HG02763 (cell line): Measurements from ENCODE around the gene RILPL2.
"Not testable (repeated sequence)": the region's sequence is repeated elsewhere in the genome, so short reads cannot be mapped to it uniquely, and the experiment has no call there.

Experiments
- ATAC-seq: cut with Tn5 transposase; IDR thresholded peaks from one replicate; pipeline ENCODE4 v1.9.1; 2021; ENCODE audit warnings: mild to moderate bottlenecking, moderate library complexity; ENCODE audit not compliant: unreplicated experiment

Gene RILPL2

DNA sequence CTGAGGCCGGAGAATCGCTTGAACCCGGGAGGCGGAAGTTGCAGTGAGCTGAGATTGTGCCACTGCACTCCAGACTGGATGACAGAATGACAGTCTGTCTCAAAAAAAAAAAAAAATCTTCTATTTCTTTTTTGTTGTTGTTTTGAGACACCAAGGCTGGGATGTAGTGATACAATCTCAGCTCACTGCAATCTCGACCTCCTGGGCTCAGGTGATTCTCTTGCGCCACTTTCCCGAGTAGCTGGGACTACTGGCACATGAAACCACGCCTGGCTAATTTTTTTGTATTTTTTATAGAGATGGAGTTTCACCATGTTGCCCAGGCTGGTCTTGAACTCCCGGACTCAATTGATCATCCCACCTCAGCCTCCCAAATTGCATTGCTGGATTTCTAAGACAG lies 14.2 kb upstream of the RILPL2 start:
- no peak for ATAC-seq

DNA sequence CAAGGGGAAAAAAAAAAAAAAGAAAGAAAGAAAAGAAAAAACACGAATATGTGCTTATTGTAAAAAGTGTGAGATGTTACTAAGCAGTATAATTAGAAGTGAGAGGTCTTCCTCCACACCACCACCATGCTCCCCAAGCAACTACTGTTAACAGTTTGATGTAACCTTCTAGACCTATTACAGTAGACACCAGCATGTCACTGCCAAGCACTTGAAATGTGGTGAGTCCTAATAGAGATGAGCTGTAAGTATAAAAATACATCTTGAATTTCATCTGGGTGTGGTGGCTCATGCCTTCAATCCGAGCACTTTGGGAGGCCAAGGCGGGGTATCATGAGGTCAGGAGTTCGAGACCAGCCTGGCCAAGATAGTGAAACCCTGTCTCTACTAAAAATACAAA lies 13.4 kb upstream of the RILPL2 start:
- no peak for ATAC-seq

DNA sequence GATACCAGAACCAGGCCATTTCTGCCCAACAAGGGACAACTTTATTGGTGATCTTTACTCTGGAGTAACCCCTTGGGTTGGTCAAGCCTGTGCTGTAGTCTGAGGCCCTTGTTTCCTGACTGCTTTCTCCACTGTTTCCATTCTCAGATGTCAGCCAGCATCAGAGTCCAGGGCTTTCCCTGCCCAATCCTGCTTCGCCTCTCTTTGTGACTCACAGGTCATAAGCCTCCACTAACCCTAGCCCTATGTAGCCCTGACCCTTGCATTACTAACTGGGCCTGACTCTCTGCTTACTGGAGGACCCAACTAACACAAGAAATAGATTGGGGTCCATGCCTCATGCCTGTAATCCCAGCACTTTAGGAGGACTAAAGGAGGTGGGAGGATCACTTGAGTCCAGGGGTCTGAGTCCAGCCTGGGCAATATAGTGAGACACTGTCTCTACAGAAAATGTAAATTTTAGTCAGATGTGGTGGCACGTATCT lies 12.8 kb upstream of the RILPL2 start:
- ATAC-seq = no peak

DNA sequence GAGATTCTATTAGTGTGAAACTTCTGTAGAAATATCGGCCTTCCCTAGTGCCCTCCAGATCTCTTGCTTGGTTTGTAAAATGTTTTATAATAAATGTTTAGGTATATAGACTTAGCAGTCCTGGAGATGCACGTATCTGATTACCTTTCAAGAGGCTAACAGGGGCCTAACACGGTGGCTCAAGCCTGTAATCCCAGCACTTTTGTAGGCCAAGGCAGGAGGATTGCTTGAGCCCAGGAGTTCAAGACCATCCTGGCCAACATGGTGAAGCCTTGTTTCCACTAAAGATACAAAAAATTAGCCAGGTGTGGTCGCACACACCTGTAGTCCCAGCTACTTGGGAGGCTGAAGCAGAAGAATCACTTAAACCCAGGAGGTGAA lies 9.8 kb upstream of the RILPL2 start:
- ATAC-seq = no peak

DNA sequence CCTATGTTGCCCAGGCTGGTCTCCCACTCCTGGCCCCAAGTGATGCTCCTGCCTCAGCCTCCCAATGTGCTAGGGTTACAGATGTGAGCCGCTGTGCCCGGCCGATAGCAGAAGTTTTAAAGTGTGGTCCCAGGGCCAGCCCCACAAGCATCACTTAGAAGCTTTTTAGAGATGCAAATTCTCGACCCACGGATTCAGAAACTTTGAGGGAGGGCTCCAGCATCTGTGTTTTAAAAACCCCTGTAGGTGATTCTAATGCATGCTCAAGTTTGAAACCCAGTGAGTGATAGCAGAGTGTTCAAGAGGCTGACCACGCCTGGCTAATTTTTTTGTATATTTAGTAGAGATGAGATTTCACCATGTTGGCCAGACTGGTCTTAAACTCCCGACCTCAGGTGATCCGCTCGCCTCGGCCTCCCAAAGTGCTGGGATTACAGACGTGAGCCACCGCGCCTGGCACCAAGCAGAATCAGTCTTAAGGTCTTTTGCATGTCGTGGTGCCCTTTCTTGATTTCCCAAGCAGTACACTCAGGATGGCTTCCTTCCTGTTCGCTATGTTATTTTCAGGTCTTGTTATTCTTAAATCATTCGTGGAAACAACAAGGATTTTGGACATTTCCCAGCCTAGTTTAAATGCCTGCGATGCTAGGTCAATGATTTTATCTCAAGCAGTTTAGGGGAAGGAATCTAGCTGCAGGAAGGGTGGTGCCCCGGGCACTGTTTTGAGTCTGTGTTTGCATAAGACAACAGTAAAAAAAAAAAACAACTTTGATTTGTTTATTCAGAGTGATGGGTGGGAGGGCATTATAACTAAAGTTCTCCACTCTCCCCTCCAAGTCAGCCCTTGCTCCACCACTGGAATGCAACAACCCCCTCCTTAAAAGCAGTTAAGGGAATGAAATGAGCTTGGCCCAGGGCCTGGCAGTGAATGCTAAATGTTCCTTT lies 9.2 kb upstream of the RILPL2 start:
- ATAC-seq = no peak

DNA sequence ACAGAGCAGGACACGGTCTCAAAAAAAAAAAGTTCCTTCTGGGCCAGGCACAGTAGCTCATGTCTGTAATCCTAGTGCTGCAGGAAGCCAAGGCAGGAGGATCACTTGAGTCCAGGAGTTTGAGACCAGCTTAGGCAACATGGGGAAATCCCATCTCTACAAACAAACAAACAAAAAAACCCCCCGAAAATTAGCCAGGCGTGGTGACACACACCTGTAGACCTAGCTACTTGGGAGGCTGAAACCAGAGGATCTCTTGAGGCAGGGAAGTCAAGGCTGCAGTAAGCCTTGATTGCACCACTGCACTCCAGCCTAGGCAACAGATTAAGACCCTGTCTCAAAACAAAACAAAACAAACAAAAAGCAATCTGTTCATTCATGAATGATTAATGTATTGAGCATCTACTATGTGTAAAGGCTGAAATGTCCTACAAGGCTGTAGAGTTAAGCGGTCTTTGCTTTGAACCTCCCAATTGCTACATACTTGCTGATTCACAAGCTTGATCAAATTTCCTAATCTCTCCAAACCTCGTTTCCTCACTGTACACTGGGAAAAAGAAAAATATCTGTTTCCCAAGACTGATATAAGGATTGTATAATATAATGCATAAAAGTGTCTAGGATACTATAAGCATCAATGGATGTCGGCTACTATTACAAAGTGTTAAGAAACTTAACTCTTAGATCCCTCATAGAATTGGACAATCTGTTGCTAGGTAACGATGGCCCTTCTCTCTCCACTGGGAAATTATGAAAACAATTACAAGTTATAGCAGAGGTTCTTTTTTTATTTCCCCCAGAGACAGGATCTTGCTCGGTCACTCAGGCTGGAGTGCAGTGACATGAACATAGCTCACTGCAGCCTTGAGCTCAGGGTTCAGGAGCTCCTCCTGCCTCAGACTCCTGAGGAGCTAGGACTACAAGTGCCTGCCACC lies 7.9 kb upstream of the RILPL2 start:
- ATAC-seq = no peak

DNA sequence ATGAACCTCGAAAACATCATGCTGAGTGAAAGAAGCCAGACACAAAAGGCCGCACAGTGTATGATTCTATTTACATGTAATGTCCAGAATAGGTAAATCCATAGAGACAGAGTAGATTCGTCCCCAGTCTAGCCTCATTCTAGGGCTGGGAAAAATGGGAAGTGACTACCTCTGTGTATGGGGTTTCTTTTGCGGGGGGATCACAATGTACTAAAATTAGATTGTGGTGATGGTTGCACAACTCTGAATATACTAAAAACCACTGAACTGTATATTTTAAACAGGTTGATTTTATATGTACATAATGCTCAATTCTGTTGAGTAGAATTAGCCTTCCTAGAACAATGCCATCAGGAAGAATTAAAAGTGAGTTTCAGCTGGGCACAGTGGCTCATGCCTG lies 6.3 kb upstream of the RILPL2 start:
- no peak for ATAC-seq

DNA sequence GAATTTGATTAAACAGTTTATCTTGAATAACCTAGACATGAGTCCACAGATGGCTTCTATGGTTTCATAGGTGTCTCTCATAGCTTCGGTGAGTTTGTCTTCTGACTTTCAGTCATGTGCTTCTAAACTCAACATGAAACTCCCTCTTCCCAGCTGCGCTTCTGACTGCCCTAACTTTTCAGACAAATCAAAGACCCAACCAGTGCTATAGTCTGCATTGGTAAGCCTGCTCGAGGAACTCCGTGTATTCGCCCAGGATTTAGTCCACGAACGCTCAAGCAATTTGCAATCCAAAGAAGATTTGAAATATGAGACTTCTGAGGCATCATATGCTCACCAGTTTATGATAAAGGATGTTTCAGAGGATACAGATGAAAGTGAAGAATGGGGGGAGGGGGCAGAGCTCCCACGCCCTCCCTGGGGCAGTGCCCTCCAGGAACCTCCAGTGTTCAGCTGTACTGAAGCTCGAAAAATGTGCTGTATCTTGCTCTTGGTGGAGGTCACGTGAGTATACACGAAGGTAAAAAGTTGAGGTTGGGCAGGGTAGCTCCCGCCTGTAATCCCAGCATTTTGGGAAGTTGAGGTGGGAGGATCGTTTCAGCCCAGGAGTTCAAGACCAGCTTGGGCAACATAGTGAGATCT lies 5.2 kb upstream of the RILPL2 start:
- peak; percentile 48 for ATAC-seq

DNA sequence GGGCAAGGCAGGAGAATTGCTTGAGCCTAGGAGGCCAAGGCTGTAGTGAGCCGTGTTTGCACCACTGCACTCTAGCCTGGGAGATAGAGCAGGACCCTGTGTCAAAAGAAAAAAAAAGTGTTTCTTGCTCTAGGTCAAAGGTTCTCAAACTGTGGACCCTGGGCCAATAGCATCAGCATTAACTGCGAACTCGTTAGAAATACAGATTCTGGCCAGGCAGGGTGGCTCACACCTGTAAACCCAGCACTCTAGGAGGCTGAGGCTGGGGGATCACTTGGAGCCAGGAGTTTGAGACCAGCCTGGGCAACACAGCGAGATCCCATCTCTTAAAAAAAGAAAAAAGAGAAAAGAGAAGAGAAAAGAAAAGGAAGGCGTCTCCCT lies 858 bp downstream of the RILPL2 start:
- no peak for ATAC-seq

DNA sequence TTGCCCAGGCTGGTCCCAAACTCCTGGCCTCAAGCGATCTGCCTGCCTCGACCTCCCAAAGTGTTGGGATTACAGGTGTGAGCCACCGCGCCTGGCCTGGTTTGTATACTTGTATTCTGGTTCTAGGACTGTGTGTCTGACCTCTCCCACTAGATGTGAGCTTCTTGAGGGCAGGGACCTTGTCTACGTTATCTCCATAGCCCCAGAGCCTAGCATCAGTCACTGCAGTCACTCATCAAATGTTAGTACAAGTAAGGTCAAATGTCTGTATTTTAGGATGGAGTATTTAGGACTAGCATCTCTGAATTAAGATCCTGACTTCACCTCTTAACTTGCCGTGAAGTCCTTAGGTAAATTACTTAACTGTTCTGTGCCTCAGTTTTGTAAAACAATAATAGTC lies 2.9 kb downstream of the RILPL2 start:
- ATAC-seq = no peak

DNA sequence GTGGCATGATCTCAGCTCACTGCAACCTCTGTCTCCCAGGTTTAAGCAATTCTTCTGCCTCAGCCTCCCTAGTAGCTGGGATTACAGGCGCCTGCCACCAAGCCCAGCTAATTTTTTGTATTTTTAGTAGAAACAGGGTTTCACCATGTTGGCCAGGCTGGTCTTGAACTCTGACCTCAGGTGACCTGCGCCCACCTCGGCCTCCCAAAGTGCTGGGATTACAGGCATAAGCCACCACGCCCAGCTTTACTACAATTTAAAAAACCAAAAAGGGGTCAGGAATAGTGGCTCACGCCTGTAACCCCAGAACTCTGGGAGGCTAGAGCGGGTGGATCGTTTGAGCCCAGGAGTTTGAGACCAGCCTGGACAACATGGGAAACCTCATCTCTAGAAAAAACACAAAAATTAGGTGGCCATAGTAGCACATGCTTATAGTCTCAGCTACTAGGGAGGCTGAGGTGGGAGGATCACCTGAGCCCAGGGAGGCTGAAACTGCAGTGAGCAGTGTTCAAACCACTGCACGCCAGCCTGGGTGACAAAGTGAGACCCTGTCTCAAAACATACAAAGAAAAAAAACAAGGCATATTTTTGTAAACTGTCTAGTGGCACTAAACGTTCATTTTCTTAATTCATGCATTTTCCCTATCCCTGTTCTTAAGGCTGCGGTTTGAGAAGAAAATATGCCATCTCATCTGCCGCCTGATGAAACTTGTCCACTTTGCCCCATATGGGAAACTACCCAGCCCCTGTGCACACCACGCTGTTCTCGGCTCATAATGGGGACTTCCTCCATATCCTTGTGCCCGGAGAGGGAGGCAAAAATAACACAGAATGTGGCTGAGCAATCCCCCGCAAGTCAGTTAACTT lies 4.3 kb downstream of the RILPL2 start:
- ATAC-seq = not testable (repeated sequence)

DNA sequence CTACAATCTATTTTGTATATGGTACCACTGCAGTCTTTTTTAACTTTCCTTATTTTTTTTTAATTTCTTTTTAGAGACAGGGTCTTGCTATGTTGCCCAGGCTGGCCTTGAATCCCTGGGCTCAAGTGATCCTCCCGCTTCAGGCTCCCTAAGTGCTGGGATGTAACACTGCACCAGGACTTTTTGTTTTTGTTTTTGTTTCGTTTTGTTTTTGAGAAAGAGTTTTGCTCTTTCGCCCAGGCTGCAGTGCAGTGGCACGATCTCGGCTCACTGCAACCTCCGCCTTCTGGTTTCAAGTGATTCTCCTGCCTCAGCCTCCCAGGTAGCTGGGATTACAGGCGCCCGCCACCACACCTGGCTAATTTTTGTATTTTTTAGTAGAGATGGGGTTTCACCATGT lies 7.4 kb downstream of the RILPL2 start:
- not testable (repeated sequence) for ATAC-seq

DNA sequence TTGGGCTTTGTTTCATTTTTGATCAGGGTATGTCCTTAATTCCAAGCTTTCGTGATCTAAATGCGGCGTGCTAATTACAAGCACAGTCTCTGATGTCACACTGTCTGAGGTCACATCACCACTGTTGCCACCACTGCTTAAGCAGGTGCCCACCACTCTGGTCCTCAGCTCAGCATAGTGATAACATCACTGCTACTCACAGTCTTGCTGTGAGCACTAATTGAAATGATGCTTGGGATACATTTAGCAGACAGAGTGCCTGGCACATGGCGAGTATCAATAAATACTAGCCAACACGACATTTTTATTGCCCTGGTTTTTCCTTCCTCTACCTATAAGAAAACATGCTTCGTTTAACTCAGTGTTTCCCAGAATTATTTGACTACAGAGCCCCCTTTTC lies 7.9 kb downstream of the RILPL2 start:
- ATAC-seq = no peak

DNA sequence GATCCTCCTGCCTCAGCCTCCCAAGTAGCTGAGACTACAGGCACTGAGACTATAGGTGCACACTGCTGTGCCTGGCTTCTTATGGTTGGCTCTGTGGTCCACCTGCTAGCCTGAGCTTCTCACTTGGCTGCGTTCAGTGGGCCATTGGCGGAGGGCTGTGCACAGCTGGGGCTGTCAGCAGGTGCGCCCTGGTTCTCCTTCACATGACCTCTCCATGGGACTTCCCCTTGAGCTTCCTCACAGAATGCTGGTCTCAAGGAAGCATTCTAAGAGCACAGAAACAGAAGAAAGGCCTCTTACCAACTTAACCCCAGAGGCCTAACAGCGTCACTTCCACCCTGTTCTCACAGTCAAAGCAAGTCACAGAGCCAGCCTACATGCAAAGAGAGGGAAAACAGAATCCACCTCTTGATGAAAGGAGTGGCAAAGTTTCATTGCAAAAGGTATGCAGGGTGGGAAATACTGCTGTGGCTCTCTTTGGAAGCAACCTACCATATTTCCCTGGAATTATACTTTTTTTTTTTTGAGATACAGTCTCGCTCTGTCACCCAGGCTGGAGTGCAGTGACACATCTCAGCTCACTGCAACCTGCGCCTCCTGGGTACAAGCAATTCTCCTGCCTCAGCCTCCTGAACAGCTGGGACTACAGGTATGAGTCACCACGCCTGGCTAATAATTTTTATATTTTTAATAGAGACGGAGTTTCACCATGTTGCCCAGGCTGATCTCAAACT lies 9.3 kb downstream of the RILPL2 start:
- peak; percentile 90 for ATAC-seq

DNA sequence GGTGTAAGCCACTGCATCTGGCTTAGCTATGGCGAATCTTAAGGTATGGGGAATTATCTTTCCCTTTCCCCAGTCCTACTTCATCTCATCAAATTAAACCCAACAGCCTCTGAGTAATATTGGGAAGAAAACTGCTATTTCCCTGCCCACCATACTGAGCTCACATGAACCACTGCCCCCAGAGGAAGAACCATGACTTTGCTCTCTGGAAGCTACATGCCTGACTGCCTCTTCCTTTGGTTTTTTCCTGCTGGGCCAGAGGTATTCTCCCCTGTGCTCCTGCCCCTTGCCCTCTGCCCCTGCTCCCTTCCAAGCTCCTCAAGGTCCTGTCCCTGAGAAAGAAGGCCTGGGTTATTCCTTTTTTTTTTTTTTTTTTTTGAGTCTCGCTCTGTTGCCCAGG lies 15.2 kb downstream of the RILPL2 start:
- no peak for ATAC-seq

DNA sequence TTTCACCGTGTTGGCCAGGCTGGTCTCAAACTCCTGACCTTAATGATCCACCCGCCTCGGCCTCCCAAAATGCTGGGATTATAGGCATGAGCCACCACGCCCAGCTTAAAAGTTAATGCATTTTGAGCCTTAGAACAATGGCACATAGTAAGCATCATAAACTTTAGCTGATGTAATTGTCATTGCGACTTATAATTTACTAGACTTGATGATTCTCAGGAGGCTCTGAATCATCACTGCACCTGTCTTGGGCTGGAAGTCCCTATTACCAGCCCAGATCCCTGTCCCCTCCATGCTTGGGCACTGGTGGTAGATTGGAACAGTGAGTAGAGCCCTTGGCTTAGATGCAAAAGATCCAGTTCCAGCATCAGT lies 26.5 kb downstream of the RILPL2 start:
- ATAC-seq = no peak

DNA sequence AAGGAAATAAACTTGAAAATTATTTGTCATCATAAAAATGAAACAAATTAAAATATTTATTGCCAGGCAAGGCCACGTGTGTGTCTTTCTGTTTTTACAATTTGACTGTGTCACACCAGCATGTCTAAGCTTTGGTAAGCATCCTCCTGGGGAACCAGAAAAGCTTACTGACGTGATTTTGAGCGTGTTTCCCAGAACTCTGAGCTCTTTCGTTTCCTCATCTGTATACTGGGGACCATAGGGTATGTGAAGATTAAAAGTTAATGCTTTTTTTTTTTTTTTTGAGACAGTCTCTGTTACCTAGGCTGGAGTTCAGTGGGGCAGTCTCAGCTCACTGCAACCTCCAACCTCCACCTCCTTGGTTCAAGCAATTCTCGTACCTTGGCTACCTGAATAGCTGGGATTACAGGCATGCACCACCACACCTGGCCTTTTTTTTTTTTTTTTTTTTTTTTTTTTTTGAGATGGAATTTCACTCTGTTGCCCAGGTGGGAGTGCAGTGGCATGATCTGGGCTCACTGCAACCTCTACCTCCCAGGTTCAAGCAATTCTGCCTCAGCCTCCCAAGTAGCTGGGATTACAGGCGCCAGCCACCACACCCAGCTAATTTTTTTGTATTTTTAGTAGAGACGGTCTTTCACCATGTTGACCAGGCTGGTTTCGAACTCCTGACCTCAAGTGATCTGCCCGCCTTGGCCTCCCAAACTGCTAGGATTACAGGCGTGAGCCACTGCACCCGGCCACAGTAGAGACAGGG lies 27.0 kb downstream of the RILPL2 start:
- not testable (repeated sequence) for ATAC-seq

DNA sequence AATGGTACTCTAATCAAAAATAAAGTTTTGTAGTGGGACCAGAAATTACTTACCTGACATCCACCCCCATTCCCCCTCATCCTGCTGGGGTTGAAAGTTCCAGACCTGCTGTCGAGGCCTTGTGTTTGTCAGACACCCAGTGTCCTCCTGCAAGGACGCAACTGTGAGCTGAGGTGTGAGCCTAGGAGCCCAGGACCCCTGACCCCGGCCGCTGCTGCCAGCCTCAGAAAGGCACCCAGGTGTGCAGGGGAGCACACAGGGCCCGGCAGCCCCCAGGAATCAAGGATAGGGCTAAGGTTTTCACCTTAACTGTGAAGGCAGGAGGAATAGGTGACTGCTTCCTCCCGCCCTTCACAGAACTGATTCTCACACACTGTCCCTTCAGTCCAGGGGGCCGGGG lies 27.9 kb downstream of the RILPL2 start:
- not testable (repeated sequence) for ATAC-seq

DNA sequence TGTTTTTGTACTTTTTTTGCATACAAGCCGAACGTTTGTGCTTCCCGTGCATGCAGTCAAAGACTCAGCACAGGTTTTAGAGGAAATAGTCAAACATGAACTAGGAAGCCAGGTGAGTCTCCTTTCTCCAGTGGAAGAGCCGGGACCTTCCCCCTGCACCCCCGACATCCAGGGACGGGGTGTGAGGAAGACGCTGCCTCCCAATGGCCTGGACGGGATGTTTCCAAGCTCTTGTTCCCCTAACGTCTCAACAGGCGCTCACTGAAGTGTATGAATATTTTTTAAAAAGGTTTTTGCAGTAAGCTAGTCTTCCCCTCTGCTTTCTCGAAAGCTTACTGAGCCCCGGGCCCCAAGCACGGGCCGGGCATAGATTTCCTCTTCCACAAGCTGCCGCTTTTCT lies 28.6 kb downstream of the RILPL2 start:
- not testable (repeated sequence) for ATAC-seq
